Measurements from ENCODE around the gene GPR39.
"Not testable (repeated sequence)": the region's sequence is repeated elsewhere in the genome, so short reads cannot be mapped to it uniquely, and the experiment has no call there.

GPR39 gene

GRCh38 chr2:132416723-132417395, at the start of gene GPR39:
Gene GPR39 (plus strand): TSS chr2:132416805.
- no peak for DNase-seq

- DNase-seq: no peak
These were observed 48.4 kb upstream of the GPR39 start for GRCh38 chr2:132368191-132368590.

GRCh38 chr2:132372276-132372675, 44.3 kb upstream of the GPR39 start:
- no peak for DNase-seq

- no peak for DNase-seq
These were observed 43.0 kb upstream of the GPR39 start for GRCh38 chr2:132373391-132374135.

GRCh38 chr2:132374151-132374550, 42.5 kb upstream of the GPR39 start:
- no peak for DNase-seq

- DNase-seq: no peak
These were observed 42.1 kb upstream of the GPR39 start for GRCh38 chr2:132374551-132374950.

GRCh38 chr2:132374961-132375360, 41.6 kb upstream of the GPR39 start:
- no peak for DNase-seq

- DNase-seq: no peak
These were observed 35.2 kb upstream of the GPR39 start for GRCh38 chr2:132381376-132381775.

GRCh38 chr2:132383956-132384355, 32.6 kb upstream of the GPR39 start:
- no peak for DNase-seq

GRCh38 chr2:132384491-132385151, 32.0 kb upstream of the GPR39 start:
- peak; percentile 1 for DNase-seq

GRCh38 chr2:132387126-132387525, 29.5 kb upstream of the GPR39 start:
- no peak for DNase-seq

- no peak for DNase-seq
These were observed 26.5 kb upstream of the GPR39 start for GRCh38 chr2:132390076-132390475.

- no peak for DNase-seq
These were observed 25.2 kb upstream of the GPR39 start for GRCh38 chr2:132391378-132391777.

- DNase-seq: no peak
These were observed 24.4 kb upstream of the GPR39 start for GRCh38 chr2:132392221-132392620.

GRCh38 chr2:132392879-132393278, 23.7 kb upstream of the GPR39 start:
- no peak for DNase-seq

GRCh38 chr2:132397042-132397441, 19.6 kb upstream of the GPR39 start:
- not testable (repeated sequence) for DNase-seq

GRCh38 chr2:132400169-132400900, 16.3 kb upstream of the GPR39 start:
- DNase-seq: peak; percentile 32

GRCh38 chr2:132400901-132401240, 15.7 kb upstream of the GPR39 start:
- no peak for DNase-seq

- DNase-seq: no peak
These were observed 15.3 kb upstream of the GPR39 start for GRCh38 chr2:132401326-132401725.

- DNase-seq: no peak
These were observed 13.5 kb upstream of the GPR39 start for GRCh38 chr2:132403146-132403545.

- DNase-seq: no peak
These were observed 12.5 kb upstream of the GPR39 start for GRCh38 chr2:132404056-132404455.

- DNase-seq: no peak
These were observed 8.8 kb upstream of the GPR39 start for GRCh38 chr2:132407784-132408183.

GRCh38 chr2:132412021-132412420, 4.6 kb upstream of the GPR39 start:
- no peak for DNase-seq
